ENCODE data around the gene OARD1.
A peak's percentile ranks its signal among the peaks of the same experiment; 100 is the strongest.

Gene OARD1

GRCh38 chr6:41074692-41075436 lies 2.7 kb upstream of the OARD1 start:
- no peak for DNase-seq

- DNase-seq = no peak
These were observed 2.0 kb upstream of the OARD1 start for GRCh38 chr6:41073968-41074691.

- DNase-seq = peak; percentile 78
These were observed 1.2 kb upstream of the OARD1 start for GRCh38 chr6:41073203-41073967.

- DNase-seq = no peak
These were observed 663 bp upstream of the OARD1 start, which contains the start of gene NFYA for GRCh38 chr6:41072836-41073202. TSS of gene NFYA (plus strand) at chr6:41072974. CDS start at chr6:41079090, 6,116 bp downstream.

- peak; percentile 74 for DNase-seq
These were observed 644 bp downstream of the OARD1 start for GRCh38 chr6:41071501-41071922.

- DNase-seq = peak; percentile 39
These were observed 5.3 kb downstream of the OARD1 start for GRCh38 chr6:41066867-41067304.

- no peak for DNase-seq
These were observed 6.6 kb downstream of the OARD1 start for GRCh38 chr6:41065550-41066026.

GRCh38 chr6:41064841-41065240 lies 7.3 kb downstream of the OARD1 start:
- no peak for DNase-seq

GRCh38 chr6:41063884-41064285 lies 8.3 kb downstream of the OARD1 start:
- no peak for DNase-seq

GRCh38 chr6:41062056-41062455 lies 10.1 kb downstream of the OARD1 start:
- DNase-seq = no peak

- DNase-seq = no peak
These were observed 10.9 kb downstream of the OARD1 start for GRCh38 chr6:41061196-41061726.

GRCh38 chr6:41059556-41059955 lies 12.6 kb downstream of the OARD1 start:
- no peak for DNase-seq

GRCh38 chr6:41058783-41059181 lies 13.4 kb downstream of the OARD1 start:
- no peak for DNase-seq

- no peak for DNase-seq
These were observed 15.2 kb downstream of the OARD1 start for GRCh38 chr6:41056768-41057490.

GRCh38 chr6:41055149-41055548 lies 17.0 kb downstream of the OARD1 start:
- no peak for DNase-seq

- no peak for DNase-seq
These were observed 17.6 kb downstream of the OARD1 start for GRCh38 chr6:41054511-41054910.

- DNase-seq = no peak
These were observed 19.1 kb downstream of the OARD1 start, which contains the start of gene APOBEC2 for GRCh38 chr6:41053041-41053440. TSS of gene APOBEC2 (plus strand) at chr6:41053202. CDS start at chr6:41053348, 146 bp downstream.

- DNase-seq = no peak
These were observed 20.3 kb downstream of the OARD1 start for GRCh38 chr6:41051873-41052272.

- DNase-seq = no peak
These were observed 21.6 kb downstream of the OARD1 start for GRCh38 chr6:41050536-41050935.

GRCh38 chr6:41049955-41050354 lies 22.2 kb downstream of the OARD1 start:
- DNase-seq = no peak

GRCh38 chr6:41049521-41049920 lies 22.6 kb downstream of the OARD1 start:
- no peak for DNase-seq

Data from stimulated activated CD4-positive, alpha-beta T cell treated with anti-CD3 and anti-CD28 coated beads, Interleukin-1b, Interleukin-23, amount 100 ng/mL, for 48 hours (primary cell).